GM10266 (cell line): ENCODE measurements around the gene ZNF431.

Experiments
- DNase-seq: peaks from one replicate; pipeline ENCODE4 v3.0.0; 2012; ENCODE audit errors: extremely low spot score
- TF ChIP-seq, protein P1 (sequence below): IDR thresholded peaks from 2 replicates; pipeline ENCODE4 v1.5.1; 2012; ENCODE audit warnings: mild to moderate bottlenecking, low read depth; ENCODE audit not compliant: control insufficient read depth, insufficient read depth; ENCODE audit errors: missing control alignments

Gene ZNF431

DNA sequence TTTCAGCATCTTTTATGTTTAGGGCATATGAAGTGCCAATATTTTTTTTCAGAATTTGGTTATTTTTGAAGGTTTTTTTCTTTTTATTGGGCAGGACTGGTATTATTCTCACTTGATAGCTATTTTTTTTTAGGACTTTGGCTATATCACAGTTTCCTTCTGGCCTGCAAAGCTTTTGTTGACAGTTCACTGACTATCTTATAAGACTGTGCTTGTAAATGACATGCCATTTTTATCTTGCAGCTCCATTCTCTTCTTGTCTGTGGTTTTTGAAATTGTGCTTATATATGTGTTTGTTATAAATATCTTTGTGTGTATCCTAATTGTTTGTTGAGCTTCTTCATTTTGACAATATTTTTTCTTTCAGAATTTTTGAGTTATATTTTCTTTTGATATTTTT is 26.4 kb upstream of the ZNF431 start:
- TF ChIP-seq, protein P1, sequence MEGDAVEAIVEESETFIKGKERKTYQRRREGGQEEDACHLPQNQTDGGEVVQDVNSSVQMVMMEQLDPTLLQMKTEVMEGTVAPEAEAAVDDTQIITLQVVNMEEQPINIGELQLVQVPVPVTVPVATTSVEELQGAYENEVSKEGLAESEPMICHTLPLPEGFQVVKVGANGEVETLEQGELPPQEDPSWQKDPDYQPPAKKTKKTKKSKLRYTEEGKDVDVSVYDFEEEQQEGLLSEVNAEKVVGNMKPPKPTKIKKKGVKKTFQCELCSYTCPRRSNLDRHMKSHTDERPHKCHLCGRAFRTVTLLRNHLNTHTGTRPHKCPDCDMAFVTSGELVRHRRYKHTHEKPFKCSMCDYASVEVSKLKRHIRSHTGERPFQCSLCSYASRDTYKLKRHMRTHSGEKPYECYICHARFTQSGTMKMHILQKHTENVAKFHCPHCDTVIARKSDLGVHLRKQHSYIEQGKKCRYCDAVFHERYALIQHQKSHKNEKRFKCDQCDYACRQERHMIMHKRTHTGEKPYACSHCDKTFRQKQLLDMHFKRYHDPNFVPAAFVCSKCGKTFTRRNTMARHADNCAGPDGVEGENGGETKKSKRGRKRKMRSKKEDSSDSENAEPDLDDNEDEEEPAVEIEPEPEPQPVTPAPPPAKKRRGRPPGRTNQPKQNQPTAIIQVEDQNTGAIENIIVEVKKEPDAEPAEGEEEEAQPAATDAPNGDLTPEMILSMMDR, result no peak
- DNase-seq, result no peak

DNA sequence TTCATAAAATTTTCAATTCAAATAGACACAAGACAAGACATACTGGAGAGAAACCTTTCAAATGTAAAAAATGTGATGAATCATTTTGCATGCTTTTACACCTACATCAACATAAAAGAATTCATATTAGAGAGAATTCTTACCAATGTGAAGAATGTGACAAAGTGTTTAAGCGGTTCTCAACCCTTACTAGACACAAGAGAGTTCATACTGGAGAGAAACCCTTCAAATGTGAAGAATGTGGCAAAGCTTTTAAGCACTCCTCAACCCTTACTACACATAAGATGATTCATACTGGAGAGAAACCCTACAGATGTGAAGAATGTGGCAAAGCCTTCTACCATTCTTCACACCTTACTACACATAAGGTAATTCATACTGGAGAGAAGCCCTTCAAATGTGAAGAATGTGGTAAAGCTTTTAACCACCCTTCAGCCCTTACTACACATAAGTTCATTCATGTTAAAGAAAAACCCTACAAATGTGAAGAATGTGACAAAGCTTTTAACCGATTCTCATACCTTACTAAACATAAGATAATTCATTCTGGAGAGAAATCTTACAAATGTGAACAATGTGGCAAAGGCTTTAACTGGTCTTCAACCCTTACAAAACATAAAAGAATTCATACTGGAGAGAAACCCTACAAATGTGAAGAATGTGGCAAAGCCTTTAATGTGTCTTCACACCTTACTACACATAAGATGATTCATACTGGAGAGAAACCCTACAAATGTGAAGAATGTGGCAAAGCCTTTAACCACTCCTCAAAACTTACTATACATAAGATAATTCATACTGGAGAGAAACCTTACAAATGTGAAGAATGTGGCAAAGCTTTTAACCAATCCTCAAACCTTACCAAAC is 24.6 kb upstream of the ZNF431 start:
- TF ChIP-seq, protein P1, result no peak
- no peak for DNase-seq

DNA sequence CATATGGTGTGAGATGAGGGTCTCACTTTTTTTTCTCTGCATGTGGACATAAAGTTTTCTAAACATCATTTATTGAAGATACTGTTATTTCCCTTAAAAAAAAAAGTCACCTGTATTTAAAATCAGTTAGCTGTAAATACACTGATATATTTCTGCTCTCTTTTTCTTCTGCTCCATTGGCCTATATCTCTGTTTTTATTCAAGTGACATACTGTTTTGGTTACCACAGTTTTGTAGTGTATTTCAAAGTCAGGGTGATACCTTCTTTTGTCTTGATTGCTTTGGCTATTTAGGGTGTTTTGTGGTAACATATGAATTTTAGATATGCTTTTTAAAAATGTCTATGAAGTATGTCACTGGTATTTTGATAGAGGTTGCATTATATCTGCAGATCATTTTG is 15.8 kb upstream of the ZNF431 start:
- TF ChIP-seq, protein P1, result no peak

DNA sequence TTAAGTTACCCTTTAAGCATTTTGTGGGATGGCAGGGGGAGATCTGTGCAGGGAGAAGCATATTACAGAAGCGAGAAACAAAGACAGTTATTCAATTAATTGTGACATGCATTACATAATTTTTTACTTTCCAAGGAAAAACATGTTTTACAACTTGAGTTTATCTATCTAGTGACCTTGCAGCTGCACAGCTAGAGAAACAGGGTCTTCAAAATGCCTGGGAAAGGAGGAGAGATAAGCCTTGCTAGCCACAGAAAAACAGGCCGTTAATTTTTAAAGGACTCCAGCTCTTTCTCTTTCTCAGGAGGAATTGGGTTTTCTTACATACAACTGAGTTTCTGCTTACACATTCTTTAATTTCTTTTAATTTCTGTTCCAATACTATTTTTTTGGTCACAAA is 14.8 kb upstream of the ZNF431 start:
- TF ChIP-seq, protein P1, result no peak
- DNase-seq, result no peak

More for the DNA sequence above, 15.8 kb upstream of the ZNF431 start:
- no peak for DNase-seq

DNA sequence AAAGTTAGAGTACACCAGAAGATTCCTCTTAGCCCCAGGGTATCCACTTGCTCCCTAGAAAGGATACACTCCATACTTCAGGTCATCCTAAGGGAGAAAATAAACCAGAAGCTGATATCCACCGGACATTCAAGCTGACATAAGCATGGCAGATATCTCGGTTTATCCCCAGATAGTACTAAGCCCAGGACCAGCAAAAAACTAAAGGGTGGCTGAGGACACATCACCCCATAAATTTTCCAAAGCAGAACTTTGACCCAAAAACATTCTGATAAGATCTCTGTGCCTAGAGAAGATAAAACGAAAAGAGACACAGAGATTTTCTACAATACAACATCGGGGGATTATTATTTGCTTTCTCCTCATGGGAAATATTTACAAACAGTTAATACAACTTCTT is 13.9 kb upstream of the ZNF431 start:
- TF ChIP-seq, protein P1, result no peak

DNA sequence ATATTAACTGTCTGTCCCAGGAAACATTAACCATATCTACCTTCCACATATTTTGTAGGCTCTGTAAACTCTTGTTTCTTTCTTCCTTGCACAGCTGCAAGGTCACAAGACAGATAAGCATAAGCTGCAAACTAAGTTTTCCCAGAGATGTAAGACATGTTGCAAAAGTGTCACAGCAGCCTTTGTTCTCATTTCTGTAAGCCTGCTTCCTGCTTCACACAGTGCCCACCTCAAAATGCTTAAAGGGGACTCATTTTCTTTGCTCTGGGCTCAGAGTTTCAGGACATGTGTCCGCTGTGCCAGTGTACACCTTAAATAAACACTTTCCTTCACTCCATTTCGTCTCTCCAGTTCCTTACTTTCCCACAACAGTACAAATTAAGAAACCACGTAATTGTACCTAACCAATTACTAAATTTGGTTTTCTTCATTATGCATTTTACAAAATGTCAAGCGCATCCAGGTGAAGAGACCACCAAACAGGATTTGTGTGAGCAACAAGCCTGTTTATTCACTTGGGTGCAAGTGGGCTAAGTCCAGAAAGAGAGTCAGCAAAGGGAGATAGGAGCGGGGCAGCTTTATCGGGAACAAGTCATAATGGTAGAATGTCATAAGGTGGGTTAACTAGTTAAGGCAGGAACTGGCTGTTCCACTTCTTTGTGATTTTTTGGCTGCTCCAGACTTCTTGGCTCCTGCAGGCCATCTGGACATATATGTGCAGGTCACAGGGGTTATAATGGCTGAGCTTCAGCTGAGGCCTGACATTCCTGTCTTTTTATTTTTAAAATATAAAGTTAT is 12.7 kb upstream of the ZNF431 start:
- no peak for DNase-seq
- TF ChIP-seq, protein P1, result no peak

More for the DNA sequence above, 13.9 kb upstream of the ZNF431 start:
- no peak for DNase-seq
